HEK293 (cell line): ENCODE data around the gene SHBG.

Source experiments
- CTCF ChIA-PET: fragments of 350-600 bp; formaldehyde crosslinking; extraction: SDS; loops from one replicate; lab custom pipeline; 2021; ENCODE audit warnings: antibody characterized with exemption; lab: Yijun Ruan, JAX
- POLR2A ChIA-PET: fragments of 300-600 bp; formaldehyde crosslinking; extraction: SDS; loops from one replicate; lab custom pipeline; 2020; ENCODE audit warnings: antibody characterized with exemption, inconsistent platforms; lab: Yijun Ruan, JAX
- H3K27ac ChIP-seq: fragments of 200-500 bp; sonication (Bioruptor generic); 2 replicates; pipeline ENCODE4 v1.5.1; 2014; ENCODE audit warnings: low read depth, low read length, control low read depth, inconsistent platforms; ENCODE audit errors: extremely low read depth
- H3K36me3 ChIP-seq, 2 experiments: fragments of 200-500 bp in 1 of 2; sonication (Bioruptor generic) in 1 of 2; 1 replicate in 1 of 2; 2 replicates in 1 of 2; pipeline ENCODE4 v1.5.1; 2014 to 2017; ENCODE audit warnings: inconsistent platforms in 2 of 2, low read length in 2 of 2; ENCODE audit not compliant: control insufficient read depth in 2 of 2, insufficient read depth in 1 of 2
- H3K4me1 ChIP-seq: fragments of 200-500 bp; sonication (Bioruptor generic); 2 replicates; pipeline ENCODE4 v1.5.1; 2014; ENCODE audit warnings: mild to moderate bottlenecking, low read length, inconsistent platforms; ENCODE audit not compliant: control insufficient read depth, insufficient read depth
- H3K4me3 ChIP-seq: 2 replicates; pipeline ENCODE4 v1.5.1; 2011; ENCODE audit warnings: low read depth, mild to moderate bottlenecking, control low read depth, low read length, moderate library complexity
- H3K9me3 ChIP-seq: fragments of 200-500 bp; sonication (Bioruptor generic); 2 replicates; pipeline ENCODE4 v1.5.1; 2014; ENCODE audit warnings: low read depth, low read length, inconsistent platforms; ENCODE audit not compliant: control insufficient read depth, insufficient read depth
- OSR2 ChIP-seq: fragments of 450-650 bp; formaldehyde crosslinking; IDR thresholded peaks from 2 replicates; pipeline ENCODE4 v1.5.1; 2016; ENCODE audit warnings: missing biosample characterization, missing genetic modification characterization
- SCRT2 ChIP-seq: fragments of 450-650 bp; formaldehyde crosslinking; IDR thresholded peaks from 2 replicates; pipeline ENCODE4 v1.5.1; 2016; ENCODE audit warnings: missing biosample characterization, missing genetic modification characterization
- SP2 ChIP-seq: fragments of 450-650 bp; formaldehyde crosslinking; IDR thresholded peaks from 2 replicates; pipeline ENCODE4 v1.5.1; 2016; ENCODE audit warnings: missing biosample characterization, missing genetic modification characterization
- TSHZ1 ChIP-seq: fragments of 450-650 bp; formaldehyde crosslinking; IDR thresholded peaks from 2 replicates; pipeline ENCODE4 v1.5.1; 2016; ENCODE audit warnings: missing biosample characterization, missing genetic modification characterization, borderline replicate concordance
- ZNF704 ChIP-seq: fragments of 450-650 bp; formaldehyde crosslinking; IDR thresholded peaks from 2 replicates; pipeline ENCODE4 v1.5.1; 2016; ENCODE audit warnings: missing biosample characterization, missing genetic modification characterization

The SHBG gene

GRCh38 chr17:7676533-7676932 is 46.6 kb downstream of the SHBG start:
- H3K4me1 ChIP-seq, result no peaks in the 10 kb centered on the region
- no peak for TF ChIP-seq SP2 (tag by site-specific recombination)
- TF ChIP-seq TSHZ1 (tag by site-specific recombination), result no peak
- no peak for TF ChIP-seq OSR2 (tag by site-specific recombination)
- CTCF ChIA-PET, result interaction anchor here (1.2 to 1.5 kb wide), 2 partner anchors 11 to 20 kb away, joined by 4 to 5 read pairs; partner anchors contain the start of gene TP53
- no peak overlapping the region for H3K27ac ChIP-seq
- no peaks in the 10 kb centered on the region for H3K9me3 ChIP-seq
- H3K4me3 ChIP-seq, result no peak overlapping the region
- POLR2A ChIA-PET, result interaction anchor here (0.7 to 2.7 kb wide), 4 partner anchors 10 to 132 kb away, joined by 3 to 13 read pairs (median 6); partner anchors contain the start of genes ATP1B2 and TP53
- H3K36me3 ChIP-seq, result peaks cover 35 to 45% of the 10 kb centered on the region in 2 experiments

GRCh38 chr17:7677388-7678067 is 47.6 kb downstream of the SHBG start:
- no peak overlapping the region for H3K27ac ChIP-seq
- H3K4me3 ChIP-seq, result no peak overlapping the region
- TF ChIP-seq ZNF704 (tag by site-specific recombination), result no peak
- TF ChIP-seq SCRT2 (tag by site-specific recombination), result peak; percentile 81
- H3K4me1 ChIP-seq, result no peaks in the 10 kb centered on the region
- ChIA-PET POLR2A (interaction anchor here (0.7 to 2.7 kb wide), 4 partner anchors 9 to 50 kb away, joined by 3 to 13 read pairs (median 6); partner anchors contain the start of genes ATP1B2, SAT2 and TP53), CTCF (interaction anchor here (0.6 to 1.9 kb wide), 5 partner anchors 9 to 50 kb away, joined by 3 to 10 read pairs (median 4); partner anchors contain the start of gene WRAP53)
- H3K36me3 ChIP-seq, result peaks cover 25 to 39% of the 10 kb centered on the region in 2 experiments
- H3K9me3 ChIP-seq, result no peaks in the 10 kb centered on the region
